GM12892 (cell line): ENCODE data around the gene NUP188.

Source experiments
- POLR2A ChIP-seq: IDR thresholded peaks from 2 replicates; pipeline ENCODE4 v1.6.1; 2011; ENCODE audit warnings: low read depth, low read length, control low read depth
- POLR2AphosphoS5 ChIP-seq: IDR thresholded peaks from 2 replicates; pipeline ENCODE4 v1.6.1; 2011; ENCODE audit warnings: low read depth, low read length, control low read depth
- TAF1 ChIP-seq: IDR thresholded peaks from 2 replicates; pipeline ENCODE4 v1.6.1; 2011; ENCODE audit warnings: low read depth, mild to moderate bottlenecking, control low read depth, low read length, borderline replicate concordance

- no peak for TF ChIP-seq POLR2A
- no peak for TF ChIP-seq POLR2AphosphoS5
- no peak for TF ChIP-seq TAF1
Observed at GRCh38 chr9:129032541-129033159, 85.2 kb downstream of the NUP188 start.
